SK-N-MC (cell line): Measurements from ENCODE around the gene FN1.

Source experiments
- DNase-seq: peaks from one replicate; pipeline ENCODE4 v3.0.0-alpha.2; 2011; ENCODE audit warnings: low read depth, low spot score
- H3K27ac ChIP-seq: fragments of 200-600 bp; sonication (generic); 2 replicates; pipeline ENCODE4 v1.5.1; 2016; ENCODE audit warnings: mixed run types
- H3K36me3 ChIP-seq: fragments of 200-600 bp; sonication (generic); 2 replicates; pipeline ENCODE4 v1.6.1; 2017; ENCODE audit warnings: antibody characterized with exemption, low read length, mixed read lengths; ENCODE audit not compliant: insufficient read depth
- H3K4me3 ChIP-seq: fragments of 200-600 bp; sonication (generic); 2 replicates; pipeline ENCODE4 v1.5.1; 2016
- H3K9ac ChIP-seq: fragments of 200-600 bp; sonication (generic); 2 replicates; pipeline ENCODE4 v1.8.0; 2017; ENCODE audit warnings: mixed run types, mixed read lengths; ENCODE audit not compliant: insufficient read length
- H3K9me3 ChIP-seq: fragments of 200-600 bp; sonication (generic); 2 replicates; pipeline ENCODE4 v1.6.1; 2017; ENCODE audit warnings: low read depth, mild to moderate bottlenecking, antibody characterized with exemption, low read length, moderate library complexity, mixed read lengths
- EZH2 ChIP-seq: fragments of 200-600 bp; sonication (generic); IDR thresholded peaks from one replicate; pipeline ENCODE4 v1.6.1; 2017; ENCODE audit warnings: antibody characterized with exemption
- FOXP2 ChIP-seq: optimal IDR thresholded peaks from 2 replicates; pipeline ENCODE3; 2011; ENCODE audit warnings: mild to moderate bottlenecking, moderate library complexity; ENCODE audit not compliant: insufficient read depth; ENCODE audit errors: extremely low read length, control extremely low read depth
- POLR2AphosphoS5 ChIP-seq: IDR thresholded peaks from 2 replicates; pipeline ENCODE4 v1.6.1; 2012; ENCODE audit warnings: mild to moderate bottlenecking, low read depth, low read length, borderline replicate concordance

FN1 gene

GRCh38 chr2:215435870-215436704 is at the start of gene FN1:
Gene FN1 (minus strand): TSS chr2:215436068. CDS start chr2:215435802, 266 bp downstream.
- no peak for TF ChIP-seq EZH2
- peak; percentile 48; the same call in 1 of the 2 replicates for TF ChIP-seq POLR2AphosphoS5
- TF ChIP-seq FOXP2 = no peak
- Histone ChIP-seq H3K27ac (peak within 1 kb of the TSS; percentile 65), H3K36me3 (peaks cover 21% of the 10 kb centered on the region), H3K4me3 (peak within 1 kb of the TSS; percentile 82), H3K9me3 (no peaks in the 10 kb centered on the region), H3K9ac (peak within 1 kb of the TSS; percentile 90)
- no peak for DNase-seq

- DNase-seq = no peak
- H3K4me3 ChIP-seq = no peak overlapping the region
- no peak for TF ChIP-seq EZH2
- TF ChIP-seq POLR2AphosphoS5 = no peak
- no peak for TF ChIP-seq FOXP2
- no peak overlapping the region for H3K27ac ChIP-seq
- no peaks in the 10 kb centered on the region for H3K36me3 ChIP-seq
- H3K9me3 ChIP-seq = no peaks in the 10 kb centered on the region
- H3K9ac ChIP-seq = no peak overlapping the region
Measured at GRCh38 chr2:215485032-215485431, 49.2 kb upstream of the FN1 start.

DNA sequence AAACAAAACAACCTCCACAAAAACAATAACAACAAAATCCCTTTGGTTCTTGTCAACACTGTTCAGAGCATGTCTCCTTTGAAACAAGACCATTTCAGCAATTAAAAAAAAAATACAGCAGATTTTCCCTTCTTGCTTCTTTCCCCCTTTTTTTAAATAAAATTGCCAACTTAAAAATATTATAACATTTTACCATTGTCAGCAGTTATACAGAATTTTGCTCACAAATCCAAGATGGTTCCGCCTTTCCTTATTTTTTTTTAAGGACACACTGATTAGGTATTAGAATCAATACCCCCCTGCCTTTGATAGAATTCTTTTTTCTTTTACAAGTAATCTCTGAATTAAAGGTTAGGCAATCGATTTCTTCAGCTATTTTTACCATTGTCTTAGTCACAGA is 48.7 kb upstream of the FN1 start:
- no peak for DNase-seq
- no peaks in the 10 kb centered on the region for H3K36me3 ChIP-seq

DNA sequence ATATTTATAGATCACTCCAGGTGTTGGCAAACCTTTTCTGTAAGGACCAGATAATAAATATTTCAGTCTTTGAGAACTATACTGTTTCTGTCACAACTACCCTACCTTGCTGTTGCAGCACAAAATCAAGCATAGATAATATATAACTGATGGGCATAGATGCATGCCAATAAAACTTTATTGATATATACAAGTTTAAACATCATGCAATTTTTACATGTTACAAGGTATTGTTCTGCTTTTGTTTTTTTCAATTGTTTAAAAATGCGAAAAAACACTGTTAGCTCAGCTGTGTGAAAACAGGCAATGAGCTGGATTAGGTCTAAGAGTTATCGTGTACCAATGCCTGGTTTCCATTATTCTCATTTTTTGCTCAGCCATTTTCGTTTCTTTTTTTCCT is 47.6 kb upstream of the FN1 start:
- H3K36me3 ChIP-seq = no peaks in the 10 kb centered on the region

More for the DNA sequence above, 48.7 kb upstream of the FN1 start:
- Histone ChIP-seq H3K4me3 (no peak overlapping the region), H3K27ac (no peak overlapping the region), H3K9ac (no peak overlapping the region), H3K9me3 (no peaks in the 10 kb centered on the region)
- TF ChIP-seq POLR2AphosphoS5 (no peak), EZH2 (no peak), FOXP2 (no peak)

DNA sequence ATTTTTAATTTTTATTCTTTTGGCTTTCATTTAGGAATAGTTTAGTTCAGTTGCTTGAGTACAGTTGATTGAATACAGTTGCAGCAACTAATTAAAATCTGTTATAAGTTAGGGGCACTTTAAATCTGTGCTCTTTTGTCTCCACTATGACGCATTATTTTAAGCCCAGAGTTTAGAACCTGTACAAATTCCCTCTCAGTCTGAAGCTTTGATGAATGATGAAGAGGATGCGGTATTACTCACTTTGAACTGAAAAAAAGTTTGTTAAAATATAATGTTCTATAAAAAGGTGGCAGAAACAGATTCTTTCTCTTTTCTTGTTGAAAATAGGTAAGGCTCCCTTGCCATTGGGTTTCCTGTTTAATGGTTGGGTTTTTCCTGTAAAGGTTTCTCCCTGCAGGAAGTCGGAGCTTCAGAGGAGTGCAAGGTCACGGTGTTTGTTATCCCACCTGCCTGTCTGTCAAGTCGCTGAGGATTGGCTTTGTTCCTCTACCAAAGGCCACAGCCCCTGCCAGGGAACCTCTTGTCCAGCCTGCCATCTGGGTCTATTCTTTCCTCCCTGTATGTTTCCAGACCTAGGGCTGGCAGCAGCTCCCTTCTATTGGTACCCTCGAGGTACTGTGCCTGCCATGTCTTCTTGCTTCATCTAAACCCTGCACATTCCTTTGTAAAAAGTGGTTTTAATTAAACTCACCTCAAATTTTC is 43.8 kb upstream of the FN1 start:
- TF ChIP-seq POLR2AphosphoS5 = no peak
- TF ChIP-seq EZH2 = no peak
- TF ChIP-seq FOXP2 = no peak
- no peak for DNase-seq
- H3K27ac ChIP-seq = no peak overlapping the region
- H3K9ac ChIP-seq = no peak overlapping the region
- no peaks in the 10 kb centered on the region for H3K9me3 ChIP-seq
- no peaks in the 10 kb centered on the region for H3K36me3 ChIP-seq
- H3K4me3 ChIP-seq = no peak overlapping the region

More for the DNA sequence above, 47.6 kb upstream of the FN1 start:
- TF ChIP-seq FOXP2 (no peak), POLR2AphosphoS5 (no peak), EZH2 (no peak)
- DNase-seq = no peak
- H3K9ac ChIP-seq = no peak overlapping the region
- H3K27ac ChIP-seq = no peak overlapping the region
- H3K9me3 ChIP-seq = no peaks in the 10 kb centered on the region
- H3K4me3 ChIP-seq = no peak overlapping the region

DNA sequence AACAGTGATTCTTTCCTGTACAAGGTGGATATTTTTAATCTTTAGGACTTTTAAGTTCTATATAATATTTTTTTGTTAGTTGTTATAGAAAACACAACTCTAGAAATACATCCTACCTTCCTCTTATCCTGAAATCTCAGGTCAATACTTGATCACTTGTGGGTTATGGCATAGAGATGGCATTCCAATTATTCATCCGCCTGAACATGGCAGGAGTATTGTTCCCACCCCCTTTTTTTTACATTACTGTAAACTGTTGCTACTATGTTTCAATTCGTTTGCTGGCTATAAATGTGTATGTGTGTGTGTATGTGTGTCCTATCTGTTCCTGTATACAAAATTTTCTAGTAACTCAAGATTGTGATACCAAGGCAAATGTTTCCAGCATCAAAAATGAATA is 43.3 kb upstream of the FN1 start:
- no peaks in the 10 kb centered on the region for H3K9me3 ChIP-seq
- H3K9ac ChIP-seq = no peak overlapping the region
- no peaks in the 10 kb centered on the region for H3K36me3 ChIP-seq
- no peak for DNase-seq
- no peak overlapping the region for H3K27ac ChIP-seq
- TF ChIP-seq POLR2AphosphoS5 = no peak
- TF ChIP-seq EZH2 = no peak
- no peak for TF ChIP-seq FOXP2
- H3K4me3 ChIP-seq = no peak overlapping the region

DNA sequence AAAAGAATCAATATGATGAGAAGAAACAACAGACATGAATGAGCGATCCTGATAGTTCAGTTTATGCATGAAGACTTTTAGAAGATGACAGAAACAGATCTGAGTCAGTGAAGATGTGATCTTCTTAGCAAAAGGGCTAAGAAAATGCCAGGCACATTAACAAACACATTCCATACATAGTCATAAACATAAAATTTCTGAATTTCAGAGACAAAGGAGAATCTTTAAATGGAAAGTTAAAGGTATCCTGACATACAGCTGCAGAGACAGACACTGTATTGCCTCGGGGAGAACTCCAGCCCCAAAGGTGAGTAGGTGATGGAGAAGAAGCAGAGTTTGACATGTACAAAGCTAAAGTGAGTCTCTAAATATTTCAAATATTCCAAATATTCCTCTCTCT is 40.6 kb upstream of the FN1 start:
- Histone ChIP-seq H3K9me3 (no peaks in the 10 kb centered on the region), H3K27ac (no peak overlapping the region), H3K4me3 (no peak overlapping the region), H3K36me3 (no peaks in the 10 kb centered on the region), H3K9ac (no peak overlapping the region)
- no peak for DNase-seq
- TF ChIP-seq FOXP2 (no peak), EZH2 (no peak), POLR2AphosphoS5 (no peak)

DNA sequence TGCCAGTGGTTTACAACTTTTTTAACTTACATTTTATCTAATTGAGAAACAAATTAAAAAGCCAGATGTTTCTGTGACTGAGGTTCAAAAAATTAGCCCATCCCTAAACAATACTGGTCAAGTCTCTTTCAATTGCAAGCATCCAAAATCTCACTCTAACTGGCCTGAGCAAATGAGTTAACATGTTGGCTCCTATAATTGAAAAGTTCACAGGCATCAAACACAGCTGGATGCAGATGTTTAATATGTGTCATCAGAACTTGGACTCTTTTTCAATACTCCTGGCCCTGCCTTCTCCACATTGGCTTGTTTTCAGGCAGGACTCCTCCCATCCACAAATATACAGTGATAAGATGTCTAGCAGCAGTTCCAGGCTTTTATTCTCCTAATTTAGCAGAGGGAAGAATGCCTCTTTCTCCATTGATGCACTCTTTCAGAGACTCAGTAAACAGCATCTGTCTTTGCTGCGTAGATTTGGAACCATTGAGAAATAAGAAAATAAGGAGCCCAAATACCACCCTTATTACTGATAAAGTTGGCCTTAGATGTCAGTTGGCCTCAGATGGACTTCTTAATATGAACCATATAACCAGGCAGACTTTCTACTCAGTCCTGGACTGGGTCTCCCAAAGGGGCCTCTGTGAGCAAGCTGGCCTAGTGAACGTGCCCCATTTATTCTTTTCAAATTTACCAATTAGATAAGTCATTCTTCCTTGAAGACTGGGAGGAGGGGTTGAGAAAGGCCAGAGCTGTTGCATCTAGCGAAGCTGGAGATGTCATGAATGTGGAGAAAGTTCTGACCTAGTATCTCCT is 30.4 kb upstream of the FN1 start:
- no peak overlapping the region for H3K4me3 ChIP-seq
- no peaks in the 10 kb centered on the region for H3K36me3 ChIP-seq
- TF ChIP-seq EZH2 (no peak), FOXP2 (no peak)
- no peak overlapping the region for H3K27ac ChIP-seq
- no peak overlapping the region for H3K9ac ChIP-seq
- no peak for DNase-seq
- no peaks in the 10 kb centered on the region for H3K9me3 ChIP-seq
